ENCODE measurements around the gene LRP5. TPM values are rescaled to one million over a fixed set of nuclear protein-coding genes. Genes with fewer than 3 reads are reported as not detected.

The LRP5 gene
- total RNA-seq, 1 experiment from 2014 or later: 67.0 TPM

- H3K36me3 ChIP-seq (ENCODE audit: insufficient read depth, low read length, poor library complexity, severe bottlenecking): peaks cover 11% of the 10 kb centered on the region
- H3K9me3 ChIP-seq (ENCODE audit: low read depth, low read length, poor library complexity, severe bottlenecking): no peaks in the 10 kb centered on the region
- peaks cover 38% of the 10 kb centered on the region for H3K4me1 ChIP-seq (ENCODE audit: insufficient read depth, low read length, poor library complexity, severe bottlenecking)
- no peaks in the 10 kb centered on the region for H3K27me3 ChIP-seq (replicated peaks; ENCODE audit: insufficient read depth, low read depth, low read length, poor library complexity)
- peak overlapping the region; percentile 23 for H3K4me3 ChIP-seq (ENCODE audit: low read depth, low read length, poor library complexity, severe bottlenecking)
- H3K27ac ChIP-seq (ENCODE audit: low read depth, low read length, poor library complexity, severe bottlenecking): peak overlapping the region; percentile 88
- no TSS peak for BruUV-seq (replicated peaks)
- TF ChIP-seq EZH2 (IDR thresholded peaks at IDR 0.05; ENCODE audit: borderline replicate concordance, low read depth, low read length, poor library complexity, severe bottlenecking) (no peak), CTCF (conservative IDR thresholded peaks at IDR 0.05; ENCODE audit: low read depth, low read length) (no peak)
- CTCF ChIA-PET: interaction anchor here (0.6 to 0.7 kb wide), 3 partner anchors 31 to 193 kb away, joined by 3 to 6 read pairs (median 3); no protein-coding TSS in a partner anchor
- intact Hi-C loops (cut with micrococcal nuclease; ENCODE audit: unreplicated experiment): no loop called here
- POLR2A ChIA-PET (ENCODE audit: low non-redundant PET): interaction anchor here (0.6 kb wide), 1 partner anchor 113 kb away, joined by 3 read pairs; no protein-coding TSS in a partner anchor
- DNase-seq (ENCODE audit: low spot score): peak; percentile 90
These were observed 60.9 kb downstream of the LRP5 start for GRCh38 chr11:68373189-68373814.

- Histone ChIP-seq H3K4me3 (ENCODE audit: low read depth, low read length, poor library complexity, severe bottlenecking) (peak overlapping the region; percentile 23), H3K4me1 (ENCODE audit: insufficient read depth, low read length, poor library complexity, severe bottlenecking) (peaks cover 38% of the 10 kb centered on the region), H3K27me3 (replicated peaks; ENCODE audit: insufficient read depth, low read depth, low read length, poor library complexity) (no peaks in the 10 kb centered on the region), H3K36me3 (ENCODE audit: insufficient read depth, low read length, poor library complexity, severe bottlenecking) (peaks cover 8% of the 10 kb centered on the region), H3K27ac (ENCODE audit: low read depth, low read length, poor library complexity, severe bottlenecking) (peak overlapping the region; percentile 88), H3K9me3 (ENCODE audit: low read depth, low read length, poor library complexity, severe bottlenecking) (no peaks in the 10 kb centered on the region)
- POLR2A ChIA-PET (ENCODE audit: low non-redundant PET): interaction anchor here (0.6 kb wide), 1 partner anchor 114 kb away, joined by 3 read pairs; no protein-coding TSS in a partner anchor
- CTCF ChIA-PET: interaction anchor here (0.7 kb wide), 2 partner anchors 33 to 193 kb away, joined by 3 read pairs; no protein-coding TSS in a partner anchor
- TF ChIP-seq CTCF (conservative IDR thresholded peaks at IDR 0.05; ENCODE audit: low read depth, low read length): no peak
- TF ChIP-seq EZH2 (IDR thresholded peaks at IDR 0.05; ENCODE audit: borderline replicate concordance, low read depth, low read length, poor library complexity, severe bottlenecking): no peak
- DNase-seq (ENCODE audit: low spot score): peak; percentile 61
- no TSS peak for BruUV-seq (replicated peaks)
- intact Hi-C loops (cut with micrococcal nuclease; ENCODE audit: unreplicated experiment): no loop called here
These were observed 61.6 kb downstream of the LRP5 start for GRCh38 chr11:68373815-68374501.

GRCh38 chr11:68374531-68374930, 62.1 kb downstream of the LRP5 start:
- Histone ChIP-seq H3K4me1 (ENCODE audit: insufficient read depth, low read length, poor library complexity, severe bottlenecking) (peaks cover 38% of the 10 kb centered on the region), H3K27me3 (replicated peaks; ENCODE audit: insufficient read depth, low read depth, low read length, poor library complexity) (no peaks in the 10 kb centered on the region), H3K4me3 (ENCODE audit: low read depth, low read length, poor library complexity, severe bottlenecking) (no peak overlapping the region), H3K36me3 (ENCODE audit: insufficient read depth, low read length, poor library complexity, severe bottlenecking) (peaks cover 8% of the 10 kb centered on the region), H3K27ac (ENCODE audit: low read depth, low read length, poor library complexity, severe bottlenecking) (peak overlapping the region; percentile 88), H3K9me3 (ENCODE audit: low read depth, low read length, poor library complexity, severe bottlenecking) (no peaks in the 10 kb centered on the region)
- no TSS peak for BruUV-seq (replicated peaks)
- DNase-seq (ENCODE audit: low spot score): no peak
- POLR2A ChIA-PET (ENCODE audit: low non-redundant PET): no interaction called here
- TF ChIP-seq EZH2 (IDR thresholded peaks at IDR 0.05; ENCODE audit: borderline replicate concordance, low read depth, low read length, poor library complexity, severe bottlenecking) (no peak), CTCF (conservative IDR thresholded peaks at IDR 0.05; ENCODE audit: low read depth, low read length) (no peak)
- CTCF ChIA-PET: no interaction called here
- intact Hi-C loops (cut with micrococcal nuclease; ENCODE audit: unreplicated experiment): no loop called here
